HG02981 (cell line): ENCODE results near the gene MCTP1.
"Not testable (repeated sequence)": the region's sequence is repeated elsewhere in the genome, so short reads cannot be mapped to it uniquely, and the experiment has no call there.

ENCODE experiments used
- ATAC-seq: cut with Tn5 transposase; IDR thresholded peaks from one replicate; pipeline ENCODE4 v1.9.1; 2021; ENCODE audit warnings: mild to moderate bottlenecking, moderate library complexity; ENCODE audit not compliant: unreplicated experiment

The MCTP1 gene

DNA sequence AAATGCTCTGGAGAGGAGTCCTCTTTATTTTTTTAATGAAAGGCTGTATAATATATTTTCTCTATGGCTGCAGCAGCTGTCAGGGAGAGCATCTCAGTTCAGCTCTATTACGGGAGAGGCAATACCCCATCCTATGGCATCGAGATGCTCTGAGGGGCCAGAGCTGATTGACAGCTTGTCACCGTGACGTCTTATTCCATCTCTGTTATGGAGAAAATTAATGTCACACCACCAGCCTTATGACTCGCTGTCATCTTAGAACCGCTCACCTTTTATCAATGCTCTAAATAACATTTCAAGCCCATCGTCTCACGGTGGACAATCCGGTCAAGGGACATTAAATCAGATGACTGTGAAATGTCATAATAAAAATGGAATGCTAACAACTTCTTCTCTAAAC, 392.9 kb downstream of the MCTP1 start:
- no peak for ATAC-seq

DNA sequence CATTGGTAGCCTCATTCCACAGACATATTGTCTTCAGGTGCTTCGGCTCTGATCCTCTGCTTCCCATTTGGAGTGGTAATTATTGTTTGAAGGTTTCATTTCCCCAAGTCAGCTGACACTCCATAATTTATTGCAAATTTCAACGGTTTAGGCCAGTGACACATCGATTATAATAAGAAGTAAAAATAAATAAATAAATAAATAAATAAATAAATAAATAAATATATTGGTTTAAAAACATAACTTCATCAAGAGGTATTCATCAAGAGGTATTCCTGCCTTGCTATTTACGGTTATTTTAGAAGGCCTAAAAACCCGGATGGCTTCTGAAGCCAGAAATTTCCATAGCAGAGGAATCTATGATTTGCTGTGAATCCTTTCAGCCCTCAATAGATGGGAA, 393.3 kb downstream of the MCTP1 start:
- no peak for ATAC-seq

DNA sequence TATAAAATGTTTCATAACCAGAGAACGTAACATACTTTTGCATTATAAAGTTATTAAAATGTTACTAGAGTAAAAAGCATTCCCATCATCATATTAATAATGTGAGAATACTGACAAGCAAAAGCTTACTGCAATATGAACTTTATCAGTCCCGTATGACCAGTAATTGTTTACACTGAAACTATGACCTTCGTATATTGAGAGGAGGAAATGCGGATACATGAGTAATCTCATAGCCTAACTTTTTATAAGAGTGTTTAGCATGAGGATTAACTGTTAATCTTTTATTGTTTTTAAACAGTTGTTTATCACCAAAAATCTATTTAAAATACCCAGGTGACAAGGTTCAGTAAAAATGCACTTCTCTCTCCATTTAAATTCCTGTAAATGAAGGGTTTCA, 394.0 kb downstream of the MCTP1 start:
- no peak for ATAC-seq

DNA sequence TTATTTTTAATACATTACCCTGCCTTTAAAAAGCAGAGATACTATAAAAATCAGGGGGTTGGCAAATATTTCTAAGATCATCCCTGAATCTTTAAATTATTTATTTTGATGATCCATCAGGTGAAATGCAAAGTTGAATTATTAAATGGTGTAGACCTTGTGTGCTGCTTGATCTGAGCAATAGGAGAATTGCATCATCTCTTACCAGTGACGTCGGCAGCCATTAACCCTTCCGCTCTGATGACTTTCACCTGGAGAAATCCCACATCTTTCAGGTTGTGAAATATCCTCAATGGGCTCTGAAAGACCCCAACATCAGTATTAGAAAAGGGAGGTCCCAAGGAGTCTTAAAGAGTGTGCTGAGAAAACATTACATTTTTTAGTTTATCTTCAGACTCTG, 396.2 kb downstream of the MCTP1 start:
- ATAC-seq = no peak

DNA sequence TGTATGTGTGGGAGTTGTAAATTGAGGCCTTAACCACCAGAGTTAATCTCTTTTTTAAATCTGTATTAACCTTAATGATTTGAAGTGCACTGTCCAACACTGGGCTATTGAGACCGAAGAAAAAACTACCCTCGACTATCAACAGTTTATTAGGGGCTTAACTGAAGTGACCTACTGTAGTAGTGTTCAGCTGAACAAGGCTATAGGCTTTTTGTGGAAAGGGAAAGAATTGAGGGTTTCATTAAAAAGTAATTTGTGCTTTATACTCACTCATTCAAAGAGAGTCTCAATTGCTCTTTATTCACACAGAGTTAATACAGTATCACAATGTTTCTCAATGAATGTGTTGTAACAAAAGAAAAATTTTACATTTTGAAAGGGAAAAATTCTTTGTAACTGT, 399.0 kb downstream of the MCTP1 start:
- no peak for ATAC-seq

DNA sequence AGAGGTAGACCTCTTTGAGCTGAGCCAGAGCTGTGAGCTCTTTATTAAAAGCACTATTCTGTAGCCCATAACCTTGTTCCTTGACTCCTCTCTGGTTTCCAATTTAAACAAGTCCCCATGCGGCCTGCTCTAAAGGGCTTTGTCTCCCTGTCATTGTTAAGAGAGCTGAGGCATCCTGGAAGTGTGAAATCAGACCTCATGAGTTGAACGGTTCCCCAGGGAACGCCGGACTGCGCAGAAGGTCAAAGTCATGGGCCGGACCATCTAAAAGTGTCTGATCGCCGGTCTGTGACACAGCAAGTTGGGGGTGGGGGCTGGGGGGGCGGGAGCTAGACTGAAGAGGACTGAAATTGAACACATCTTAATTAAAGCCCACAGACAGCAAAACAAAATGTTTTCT, 400.6 kb downstream of the MCTP1 start:
- no peak for ATAC-seq

DNA sequence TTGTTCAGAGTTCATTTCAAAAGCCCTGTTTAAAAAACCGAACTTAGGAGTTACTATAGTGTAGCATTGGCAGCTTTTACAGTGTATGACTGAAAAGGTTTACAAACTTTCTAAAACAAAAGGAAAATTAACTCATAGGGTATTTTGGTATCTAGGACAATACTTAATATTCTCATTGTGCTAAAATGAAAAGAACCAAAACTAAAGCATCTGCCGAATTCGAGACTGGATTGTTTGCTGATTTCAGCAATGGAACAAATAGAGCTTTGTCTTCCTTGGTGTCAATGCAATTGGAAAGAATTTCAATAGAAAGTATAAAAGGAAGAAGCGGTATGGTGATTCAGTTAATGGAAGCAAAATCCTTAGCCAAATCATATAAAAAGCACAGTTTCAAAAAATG, 412.4 kb downstream of the MCTP1 start:
- no peak for ATAC-seq

DNA sequence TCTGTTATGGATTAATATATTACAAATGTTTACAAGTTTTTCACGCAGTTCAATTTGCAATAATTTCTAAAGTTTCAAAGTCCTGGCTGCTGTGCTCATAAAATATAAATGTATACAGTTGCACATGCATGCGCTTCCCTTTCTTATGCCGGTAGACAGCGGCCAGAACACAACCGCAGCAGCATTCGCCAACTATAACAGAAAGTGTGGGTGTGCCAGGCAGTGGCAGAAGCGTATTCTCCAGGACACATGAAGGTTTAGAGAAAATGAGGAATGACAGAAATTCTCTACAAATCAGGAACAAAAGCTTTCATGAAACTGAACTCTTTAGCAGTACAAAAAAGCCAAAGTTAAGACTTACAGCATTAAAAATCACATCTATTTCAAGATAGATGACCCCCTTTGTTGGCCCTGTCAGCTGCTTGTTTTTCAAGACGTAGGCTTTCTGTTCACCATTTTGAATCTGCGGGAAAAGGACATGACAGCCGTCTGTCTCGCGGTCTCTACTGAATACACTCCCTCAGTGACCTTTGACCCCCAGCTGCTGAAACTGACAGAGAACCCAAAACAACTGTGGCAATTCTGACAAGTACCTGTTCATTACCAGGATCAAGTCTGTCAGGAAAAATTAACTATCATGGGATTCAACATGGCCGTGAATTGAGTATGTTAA, 414.2 kb downstream of the MCTP1 start:
- no peak for ATAC-seq

DNA sequence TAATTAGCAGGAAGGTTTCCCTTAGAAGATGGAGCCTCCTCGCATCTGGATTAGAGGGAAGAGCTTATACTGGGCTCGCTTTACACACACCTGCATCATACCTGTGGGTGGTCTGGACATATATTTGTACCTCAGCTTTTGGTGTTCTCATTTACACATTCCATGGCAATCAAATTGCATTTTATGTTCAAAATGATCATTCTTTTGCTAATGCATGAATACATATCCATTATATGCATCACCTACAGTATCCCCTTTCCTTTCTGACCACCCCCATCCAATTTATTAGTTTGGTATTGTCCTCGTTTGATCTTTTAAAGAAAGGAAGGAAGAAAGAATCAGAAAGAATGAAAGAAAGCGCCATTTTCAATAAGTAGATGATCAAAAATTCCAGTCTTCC, 415.0 kb downstream of the MCTP1 start:
- no peak for ATAC-seq

DNA sequence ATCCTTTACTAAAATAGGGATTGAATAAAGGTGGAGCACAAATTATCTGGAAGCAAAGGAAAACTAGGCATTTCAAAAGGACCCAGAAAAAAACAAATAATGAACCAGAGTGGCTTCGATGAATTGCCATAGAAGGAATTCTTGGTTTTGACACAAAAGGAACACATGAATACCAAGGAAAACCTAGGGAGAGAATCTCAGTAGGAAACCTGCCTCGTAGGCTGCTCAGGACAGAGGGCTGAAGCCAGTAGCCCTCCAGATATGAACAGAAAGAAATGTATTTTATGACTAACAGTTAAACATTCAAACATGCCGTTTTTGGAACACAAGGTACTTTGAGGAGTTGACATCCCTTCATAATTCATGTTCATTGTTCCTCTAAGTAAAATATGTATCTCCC, 420.9 kb downstream of the MCTP1 start:
- no peak for ATAC-seq

DNA sequence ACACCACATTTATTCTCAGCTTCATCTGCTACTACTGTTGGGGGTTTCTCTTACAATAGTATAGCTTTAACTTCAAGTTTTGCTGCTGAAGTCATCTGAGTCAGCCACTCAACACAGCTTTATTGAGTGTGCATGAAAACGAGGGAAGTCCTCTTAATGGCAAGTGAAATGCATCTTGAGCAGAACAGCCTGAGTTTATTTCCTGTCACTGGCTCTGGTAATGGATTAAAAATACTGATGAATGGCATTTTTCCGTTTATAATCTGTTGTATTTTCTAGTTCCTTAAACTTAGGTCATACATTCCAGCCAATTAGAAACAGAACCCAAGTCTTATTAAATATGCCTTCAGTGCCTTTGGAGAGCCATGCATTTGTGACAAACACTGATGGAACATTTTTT, 427.8 kb downstream of the MCTP1 start:
- ATAC-seq = no peak

DNA sequence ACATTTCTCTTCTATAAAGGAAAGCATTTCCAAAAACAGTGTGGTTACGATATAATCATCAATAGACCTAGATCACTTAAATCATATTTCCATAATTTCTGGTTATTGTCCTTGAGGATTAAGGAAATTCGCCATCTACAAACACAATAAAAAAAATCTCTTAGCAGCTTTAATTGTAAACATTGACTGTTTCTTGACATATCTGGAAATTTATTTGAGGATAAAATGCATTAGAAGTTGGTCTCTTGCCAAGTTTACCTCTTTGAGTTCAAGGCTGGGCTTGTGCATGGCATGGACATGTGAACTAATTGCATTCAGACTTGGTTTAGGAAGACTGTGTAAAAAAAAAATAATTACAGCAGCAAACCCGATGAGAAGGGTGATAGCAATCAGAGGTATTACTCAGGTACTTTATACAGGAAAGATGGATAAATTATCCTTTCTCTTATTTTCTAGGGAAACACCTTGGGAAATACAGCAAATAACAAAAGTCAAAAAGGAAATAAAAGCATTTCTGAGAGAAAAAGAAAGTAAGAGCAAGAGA, 428.6 kb downstream of the MCTP1 start:
- no peak for ATAC-seq

DNA sequence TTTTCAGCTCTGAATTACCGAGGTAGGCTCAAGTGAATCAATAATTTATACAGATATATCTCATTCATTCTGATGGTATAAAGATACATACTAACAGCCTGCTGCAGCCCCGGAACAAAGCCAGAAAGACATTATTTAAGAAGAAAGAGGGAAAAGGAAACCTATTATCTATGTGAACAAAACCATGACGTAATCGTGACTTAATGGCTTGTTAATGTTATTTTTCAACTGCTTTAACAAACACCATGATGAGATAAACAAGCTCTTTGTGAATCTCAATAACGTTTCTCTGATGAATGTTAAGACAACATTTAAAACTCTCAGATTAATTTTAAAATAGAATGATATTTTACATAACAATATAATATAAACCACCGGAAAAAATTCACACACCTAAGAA, 429.4 kb downstream of the MCTP1 start:
- ATAC-seq = no peak

DNA sequence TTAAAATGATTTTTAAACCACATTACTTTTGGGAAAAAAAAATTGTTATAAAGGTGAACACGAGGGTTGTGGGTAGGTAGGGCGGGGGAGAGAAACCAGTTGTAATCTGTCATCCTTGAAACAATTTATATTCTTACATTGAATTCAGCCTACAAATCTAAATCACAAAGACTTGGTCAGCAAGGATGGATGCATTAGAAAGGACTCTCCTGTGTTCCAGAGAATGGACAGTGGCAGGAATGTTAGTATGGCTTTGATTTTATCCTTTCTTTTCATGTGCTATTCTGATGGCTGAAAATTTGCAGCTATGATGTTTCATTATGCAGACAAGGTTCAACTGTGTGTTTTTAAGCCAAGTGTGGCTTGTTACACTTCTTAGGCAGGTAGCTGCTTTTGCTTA, 431.8 kb downstream of the MCTP1 start:
- no peak for ATAC-seq

DNA sequence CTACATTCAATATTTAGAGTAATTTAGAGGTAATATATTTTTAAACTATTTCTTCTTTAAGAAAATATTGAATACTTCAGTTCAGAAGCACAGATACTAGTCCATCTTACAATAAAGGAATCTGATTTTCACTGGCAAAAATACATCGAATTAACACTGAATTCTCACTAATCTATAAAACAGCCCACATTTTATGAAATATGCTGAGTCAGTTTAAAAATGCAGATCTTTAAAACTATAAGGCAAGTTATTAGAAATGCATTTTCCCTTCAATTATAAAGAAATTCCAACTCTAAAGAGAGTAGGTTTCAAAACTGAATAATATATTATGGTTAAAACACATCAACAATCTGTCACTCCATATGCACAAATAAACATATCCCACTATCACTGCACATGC, 433.9 kb downstream of the MCTP1 start:
- no peak for ATAC-seq

DNA sequence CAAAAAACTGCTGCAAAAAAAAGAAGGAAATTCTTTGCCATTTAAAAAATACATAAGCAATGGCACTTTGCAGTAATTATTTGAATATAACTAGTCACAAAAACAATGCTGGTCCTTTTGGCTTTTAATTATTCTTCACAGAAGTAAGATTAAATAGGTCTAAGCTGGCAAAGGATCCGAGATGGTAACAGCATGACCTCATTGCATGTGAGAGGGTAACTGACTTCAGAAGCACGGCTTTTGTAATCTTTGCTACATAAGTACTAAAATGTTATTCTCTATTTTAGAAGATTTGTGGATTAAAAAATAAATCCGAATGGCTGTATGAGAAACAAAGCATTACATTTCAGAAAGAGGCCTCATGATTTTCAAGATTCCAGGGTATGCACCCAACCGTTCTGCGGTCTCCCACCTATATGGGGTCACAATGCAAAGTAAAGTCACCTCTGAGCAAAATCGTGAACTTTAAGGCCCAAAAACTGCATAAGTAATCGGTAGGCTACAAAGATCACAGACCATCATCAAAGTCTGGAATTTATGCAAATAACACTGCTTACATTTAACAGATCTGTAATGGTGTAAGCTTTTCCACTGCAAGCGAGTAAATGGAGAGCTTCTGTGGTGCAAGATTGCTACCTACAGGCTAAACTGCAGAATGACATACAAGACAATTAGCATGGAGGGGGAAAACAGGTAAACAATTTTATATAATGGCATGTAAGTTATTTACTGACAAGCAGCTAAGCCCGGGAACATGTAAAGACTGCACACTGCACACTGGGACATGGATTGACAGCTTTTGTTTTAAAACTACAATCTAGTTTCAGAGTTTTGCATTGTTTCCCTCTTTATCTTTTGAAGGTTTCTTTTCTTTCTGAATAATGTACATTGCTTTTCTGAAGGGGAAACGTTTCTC, 434.8 kb downstream of the MCTP1 start:
- peak; percentile 91 for ATAC-seq

DNA sequence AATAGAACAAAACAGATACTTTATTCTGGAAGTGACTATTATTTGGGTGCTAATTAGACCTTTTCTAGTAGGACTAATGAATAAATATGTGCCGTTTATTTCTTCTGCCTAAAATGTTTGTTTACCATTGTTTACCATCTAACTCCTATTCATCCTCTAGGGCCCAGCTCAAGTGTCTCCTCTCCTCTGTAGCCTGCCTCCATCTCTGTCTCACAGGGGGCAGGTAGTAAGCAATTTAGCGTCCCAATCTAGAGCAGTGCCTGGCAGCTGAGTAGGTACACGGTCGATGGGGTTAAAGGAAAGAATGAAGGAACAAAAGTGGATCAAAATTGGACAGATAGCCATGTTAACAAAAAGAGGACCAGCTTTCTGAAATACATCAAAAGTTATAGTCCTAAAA, 435.6 kb downstream of the MCTP1 start:
- no peak for ATAC-seq

DNA sequence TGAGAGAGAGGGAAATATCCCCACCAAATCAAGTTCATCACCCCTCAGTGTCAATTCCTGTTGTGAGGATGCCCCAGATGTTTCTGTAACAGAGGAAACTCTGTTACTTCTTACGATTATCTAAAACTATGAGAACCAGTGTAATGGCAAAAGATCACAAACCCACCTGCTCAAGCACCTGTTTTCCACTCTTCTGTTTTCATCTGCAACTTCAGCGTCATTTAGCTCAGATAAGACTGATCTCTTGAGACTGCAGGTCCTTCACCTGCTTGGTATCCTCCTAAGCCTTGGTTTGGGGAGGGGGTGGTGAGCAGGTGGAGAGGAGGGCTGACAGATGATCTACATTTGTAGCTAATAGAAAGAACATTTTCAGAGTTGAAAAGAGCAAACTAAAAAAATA, 437.2 kb downstream of the MCTP1 start:
- no peak for ATAC-seq

DNA sequence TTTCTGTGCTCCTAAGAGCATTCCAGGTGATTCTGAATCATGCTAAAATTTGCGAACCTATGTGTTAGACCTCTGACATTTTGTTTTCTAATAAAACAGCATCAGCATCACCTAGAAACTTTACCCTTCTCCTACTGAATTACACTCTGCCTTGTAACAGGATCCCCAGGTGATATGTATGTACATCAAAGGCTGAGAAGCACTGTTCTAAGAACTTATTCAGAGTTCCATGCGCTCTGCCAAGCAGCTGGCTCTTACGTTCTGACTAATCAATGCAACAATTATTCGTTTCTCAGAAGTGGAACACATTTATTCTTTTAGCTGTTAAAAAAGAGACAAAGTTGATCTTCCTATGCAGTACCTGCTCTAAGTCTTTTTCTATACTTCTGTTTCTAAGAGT, 437.9 kb downstream of the MCTP1 start:
- no peak for ATAC-seq

DNA sequence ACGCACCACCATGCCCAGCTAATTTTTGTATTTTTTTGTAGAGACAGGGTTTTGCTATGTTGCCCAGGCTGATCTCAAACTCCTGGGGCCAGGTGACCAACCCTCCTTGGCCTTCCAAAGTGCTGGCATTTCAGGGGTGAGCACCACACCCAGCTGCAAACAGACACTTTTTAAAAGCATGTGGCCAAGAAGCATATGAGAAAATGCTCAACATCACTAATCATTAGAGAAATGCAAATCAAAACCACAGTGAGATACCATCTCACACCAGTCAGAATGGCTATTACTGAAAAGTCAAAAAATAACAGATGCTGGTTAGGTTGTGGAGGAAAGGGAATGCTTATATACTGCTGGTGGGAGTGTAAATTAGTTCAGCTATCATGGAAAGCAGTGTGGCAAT, 439.2 kb downstream of the MCTP1 start:
- ATAC-seq = not testable (repeated sequence)

DNA sequence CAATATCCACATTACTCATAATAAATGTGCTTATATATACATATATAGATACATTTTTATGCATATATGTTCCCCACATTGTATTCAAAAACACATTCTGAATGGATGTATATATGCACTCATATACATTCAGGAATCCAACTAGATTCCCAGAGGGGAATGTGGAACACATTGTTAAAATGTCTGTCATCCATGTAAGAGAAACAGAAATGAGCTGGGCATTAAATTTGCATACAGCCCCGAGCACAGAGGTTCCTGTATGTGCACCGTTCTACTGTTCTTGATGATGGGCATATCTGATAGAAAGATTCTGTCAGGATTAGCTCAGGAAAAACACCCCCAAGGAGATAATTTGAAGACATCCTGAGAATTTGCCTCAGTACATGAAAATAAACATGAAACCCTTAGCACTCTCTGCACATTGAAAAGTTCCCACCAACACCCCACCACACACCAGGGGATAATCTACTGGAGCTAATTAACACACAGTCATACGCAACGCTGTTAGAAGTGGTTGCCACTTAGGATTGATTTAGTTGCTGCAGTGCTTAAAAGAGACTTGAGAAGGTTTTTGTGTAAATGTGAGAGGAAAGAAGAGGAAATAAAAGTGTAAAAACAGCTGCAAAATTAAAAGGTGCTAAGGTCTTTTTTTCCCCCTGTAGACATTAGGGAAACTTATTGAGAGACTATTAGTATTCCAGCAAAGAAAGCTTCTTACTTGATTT, 443.1 kb downstream of the MCTP1 start:
- ATAC-seq = no peak

DNA sequence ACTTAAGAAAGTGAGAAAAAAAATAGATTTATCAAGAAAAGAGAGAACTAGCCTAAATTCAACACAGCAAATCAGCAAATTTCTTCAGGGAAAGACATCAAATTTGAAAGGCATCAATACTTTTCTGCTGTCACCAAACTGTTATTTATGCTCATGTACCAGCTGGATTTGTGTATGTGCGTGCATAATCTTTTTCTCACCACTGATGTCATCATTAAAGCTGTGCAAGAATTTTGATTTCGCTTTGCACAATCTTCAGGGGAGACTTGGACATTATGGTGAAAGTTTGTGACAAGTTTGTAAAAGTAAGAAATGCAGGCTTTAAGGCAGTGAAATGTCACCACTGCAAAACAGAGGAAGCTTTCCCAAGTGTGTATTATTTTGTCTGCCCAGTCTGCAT, 451.0 kb downstream of the MCTP1 start:
- ATAC-seq = no peak
